HG03097 (cell line): ENCODE results near the gene KRT13.

Experiments used
- ATAC-seq: cut with Tn5 transposase; IDR thresholded peaks from one replicate; pipeline ENCODE4 v1.9.1; 2021; ENCODE audit not compliant: unreplicated experiment, low FRiP score

KRT13 gene

GRCh38 chr17:41500131-41500911 is 5.1 kb downstream of the KRT13 start:
- no peak for ATAC-seq

GRCh38 chr17:41499714-41500113 is 5.7 kb downstream of the KRT13 start:
- ATAC-seq, result no peak

GRCh38 chr17:41498276-41498675 is 7.1 kb downstream of the KRT13 start:
- ATAC-seq, result no peak

DNA sequence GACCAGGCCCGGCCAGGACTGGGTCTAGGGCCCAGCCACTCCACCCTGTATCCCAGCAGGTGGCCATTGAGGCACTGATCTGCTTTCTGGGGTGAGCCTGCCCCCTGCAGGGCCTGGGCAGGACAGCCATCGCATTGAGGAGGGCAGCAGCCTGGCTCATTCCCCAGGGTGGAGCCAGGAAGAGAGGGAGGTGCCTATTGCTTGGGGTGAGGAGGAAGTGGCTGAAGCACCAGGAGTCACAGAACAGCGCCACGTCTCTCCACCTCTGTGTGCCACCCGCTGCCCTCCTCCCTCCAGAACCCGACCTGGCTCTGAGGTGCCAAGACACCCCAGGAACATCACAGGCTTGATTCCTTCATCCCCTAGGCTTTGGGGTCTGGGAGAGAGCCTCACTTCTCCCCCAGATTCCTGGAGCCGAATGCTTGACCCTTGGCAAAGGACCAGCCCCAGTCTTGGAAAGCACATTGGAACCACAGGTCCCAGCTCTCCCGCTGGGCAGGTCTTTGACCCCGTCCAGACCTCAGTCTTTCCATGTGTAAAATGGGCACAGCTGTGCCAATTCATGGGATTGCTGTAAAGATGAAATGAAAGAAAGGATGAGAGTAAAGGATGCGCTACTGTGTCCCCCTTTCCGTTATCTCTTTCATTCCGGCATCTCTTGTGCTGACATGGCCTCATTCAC is 8.5 kb downstream of the KRT13 start:
- ATAC-seq, result peak; percentile 76

- ATAC-seq, result no peak
Measured at GRCh38 chr17:41494524-41494923, 10.9 kb downstream of the KRT13 start.

DNA sequence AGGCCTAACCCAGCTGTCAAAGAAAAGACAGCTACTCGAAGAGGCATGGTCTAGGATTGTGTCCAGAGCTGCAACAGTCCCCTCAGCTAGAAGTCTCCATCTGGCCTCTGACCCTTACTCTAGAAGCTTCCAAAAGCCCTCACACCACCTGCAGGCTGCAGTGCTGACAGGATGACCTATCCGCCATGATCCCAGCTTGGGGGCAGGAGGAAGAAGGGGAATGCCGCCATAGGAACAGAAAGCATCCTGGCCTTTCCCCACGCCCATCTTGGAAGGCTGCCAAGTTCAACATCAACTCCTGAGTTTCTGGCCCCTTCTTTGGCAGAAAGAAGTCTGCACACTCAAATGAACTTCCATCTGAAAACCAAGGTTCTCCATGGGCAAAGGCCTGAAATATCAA is 12.6 kb downstream of the KRT13 start:
- ATAC-seq, result no peak

- no peak for ATAC-seq
Measured at GRCh38 chr17:41492351-41492750, 13.1 kb downstream of the KRT13 start.

- ATAC-seq, result no peak
Measured at GRCh38 chr17:41491476-41491875, 13.9 kb downstream of the KRT13 start.

DNA sequence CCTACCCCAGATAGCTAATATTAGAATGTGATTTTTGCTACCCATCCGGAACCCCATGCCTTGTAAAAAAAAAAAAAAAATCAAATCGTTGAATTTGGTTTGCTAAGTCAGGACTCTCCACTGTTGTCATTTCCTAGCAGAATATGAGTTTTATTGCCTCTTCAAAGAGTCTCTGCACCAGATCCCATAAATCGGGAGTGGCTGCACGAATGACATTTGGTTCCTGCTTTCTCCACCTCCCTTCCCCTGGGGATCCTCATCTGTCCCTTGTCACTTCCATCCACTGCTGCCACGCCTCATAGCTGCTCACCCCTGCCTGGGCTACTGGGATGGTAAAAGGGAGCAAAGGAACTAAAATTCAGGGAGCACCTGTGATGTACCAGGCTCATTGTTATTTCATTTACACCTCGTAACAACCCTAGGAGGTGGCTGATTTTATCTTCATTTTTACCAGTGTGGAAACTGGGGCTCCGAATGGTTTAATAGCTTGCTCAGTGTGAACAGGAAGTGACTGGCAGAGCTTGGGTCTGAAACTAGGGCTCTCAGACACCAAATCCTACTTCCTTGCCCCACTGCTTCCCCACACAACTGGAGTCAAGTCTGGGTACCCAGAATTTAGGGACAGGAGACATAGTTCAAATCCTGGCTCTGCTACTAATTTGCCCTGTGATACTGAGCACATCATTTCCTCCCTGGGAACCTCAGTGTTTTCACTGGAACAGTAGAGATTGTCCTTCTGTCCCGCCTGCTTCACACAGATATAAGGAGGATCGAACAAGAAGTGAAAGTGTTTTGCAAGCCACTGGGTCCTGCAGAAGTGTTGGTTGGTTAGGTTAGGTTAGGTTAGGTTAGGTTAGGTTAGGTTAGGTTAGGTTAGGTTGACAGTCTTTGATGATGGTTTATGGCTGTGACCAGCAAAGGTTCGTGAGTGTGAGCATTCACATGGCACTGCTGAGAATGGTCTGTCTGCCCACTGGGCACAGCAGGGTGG is 15.1 kb downstream of the KRT13 start:
- no peak for ATAC-seq

DNA sequence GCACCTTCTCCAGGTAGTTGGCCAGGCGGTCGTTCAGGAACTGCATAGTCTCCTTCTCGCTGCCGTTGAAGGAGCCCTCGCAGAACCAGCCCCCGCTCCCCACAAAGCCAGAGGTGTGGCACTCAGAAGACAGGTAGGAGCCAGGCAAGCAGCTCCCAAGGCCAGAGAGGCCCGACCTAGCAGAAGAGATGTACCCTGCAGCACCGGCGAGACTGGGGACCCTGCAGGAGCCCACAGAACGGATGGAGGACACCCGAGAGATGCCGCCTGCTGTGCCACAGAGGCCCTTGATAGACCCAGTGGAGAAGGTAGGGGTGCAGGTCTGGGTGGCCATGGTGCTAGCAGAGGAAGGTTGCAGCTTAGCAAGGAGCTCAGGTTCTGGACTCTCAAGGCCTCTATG is 15.9 kb downstream of the KRT13 start, which contains the start of gene KRT36:
TSS of gene KRT36 (minus strand) at position 380 of the 400 bp plus-strand sequence. CDS start at position 334, 46 bp downstream.
- ATAC-seq, result no peak

DNA sequence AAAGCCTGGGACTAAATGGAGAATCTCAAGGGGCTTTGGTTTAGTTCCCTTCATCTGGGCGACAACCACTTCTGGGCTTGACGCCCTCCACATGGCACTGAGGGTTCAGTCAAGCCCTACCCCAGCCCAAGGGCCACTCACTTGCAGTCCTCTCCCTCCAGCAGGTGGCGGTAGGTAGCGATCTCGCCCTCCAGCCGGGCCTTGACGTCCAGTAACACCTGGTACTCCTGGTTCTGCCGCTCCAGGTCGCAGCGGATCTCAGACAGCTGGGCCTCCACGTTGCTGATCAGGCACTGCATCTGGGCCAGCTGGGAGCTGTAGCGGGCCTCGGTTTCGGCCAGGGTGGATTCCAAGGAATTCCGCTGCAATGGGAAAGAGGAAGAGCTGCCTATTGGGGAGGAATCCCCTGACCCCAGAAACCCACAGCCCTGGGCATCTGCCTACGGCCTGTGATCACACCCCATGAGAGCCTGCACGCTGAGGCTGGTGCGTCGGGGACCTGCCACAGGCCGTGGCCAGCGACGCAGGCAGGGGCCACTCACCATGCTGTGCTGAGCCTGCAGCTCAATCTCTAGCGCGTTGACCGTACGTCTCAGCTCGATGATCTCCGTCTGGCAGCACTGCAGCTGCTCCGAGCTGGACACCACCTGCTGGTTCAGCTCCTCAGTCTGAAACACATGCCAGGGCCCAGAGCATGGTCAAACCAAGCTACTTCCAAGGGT is 18.4 kb downstream of the KRT13 start:
- no peak for ATAC-seq

GRCh38 chr17:41486316-41486715 is 19.1 kb downstream of the KRT13 start:
- no peak for ATAC-seq

- ATAC-seq, result no peak
Measured at GRCh38 chr17:41484920-41485904, 20.2 kb downstream of the KRT13 start.

DNA sequence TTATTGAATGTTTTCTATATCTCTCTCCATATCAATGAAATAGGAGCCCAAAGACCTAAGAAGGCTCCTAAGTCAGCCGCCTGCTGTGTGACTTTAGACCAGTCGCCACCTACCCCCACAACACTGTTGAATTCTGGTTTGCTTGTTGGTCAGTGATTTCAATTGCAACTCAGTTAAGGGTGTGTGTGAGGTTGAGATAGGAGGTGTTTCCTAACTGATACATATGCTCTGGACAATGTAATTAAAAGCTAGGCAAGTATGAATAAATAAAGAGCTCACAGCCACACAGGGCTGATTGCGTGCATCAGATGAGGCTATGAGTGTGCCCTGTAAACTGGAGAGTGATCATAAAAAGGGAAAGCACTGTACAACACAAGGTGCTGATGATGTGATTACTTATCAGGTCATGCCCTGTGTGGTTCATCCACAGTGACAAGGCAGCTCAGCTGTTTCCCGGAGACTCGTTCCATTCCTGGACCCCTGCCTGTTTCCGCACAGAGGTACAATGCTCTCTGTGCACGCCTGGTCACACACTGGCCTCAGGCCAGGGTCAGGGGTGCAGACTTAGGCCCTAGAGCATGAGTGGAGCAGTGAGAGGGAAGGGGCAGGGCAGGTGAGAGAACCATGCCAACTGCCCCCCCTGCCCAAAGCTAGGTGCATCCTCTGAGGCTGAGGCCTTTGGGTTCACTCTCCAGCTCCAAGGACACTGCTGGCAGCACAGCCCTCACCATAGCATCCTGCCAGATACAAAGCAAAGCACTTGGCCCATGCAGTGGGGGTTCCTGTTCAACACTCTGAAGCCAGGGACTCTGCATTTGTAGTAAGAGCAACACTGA is 21.2 kb downstream of the KRT13 start:
- ATAC-seq, result no peak

DNA sequence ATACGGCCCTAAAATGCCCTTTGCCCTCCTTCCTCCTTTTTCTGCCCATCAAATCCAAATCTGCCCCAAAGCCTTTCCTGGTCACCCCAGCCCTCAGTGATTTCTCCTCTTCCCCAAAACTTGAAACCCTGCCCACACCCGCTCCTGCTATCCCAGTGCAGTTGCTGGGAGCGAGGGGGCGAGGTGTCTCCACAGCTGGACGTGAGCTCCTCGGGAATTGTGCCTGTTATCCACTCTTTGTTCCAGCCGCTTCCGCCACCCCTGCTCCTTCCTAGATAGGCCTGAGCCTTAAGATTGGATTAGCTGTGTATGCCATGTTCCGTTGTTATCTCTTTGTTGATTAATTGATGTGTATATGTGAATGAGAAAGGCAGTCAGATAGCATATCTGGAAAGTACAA is 21.9 kb downstream of the KRT13 start:
- no peak for ATAC-seq

GRCh38 chr17:41481036-41481435 is 24.4 kb downstream of the KRT13 start, which contains the start of gene KRT35:
Gene KRT35, minus strand, starts transcription at chr17:41481151. Its CDS starts 54 bp downstream, at chr17:41481097.
- no peak for ATAC-seq

GRCh38 chr17:41480581-41480980 is 24.8 kb downstream of the KRT13 start:
- ATAC-seq, result no peak

DNA sequence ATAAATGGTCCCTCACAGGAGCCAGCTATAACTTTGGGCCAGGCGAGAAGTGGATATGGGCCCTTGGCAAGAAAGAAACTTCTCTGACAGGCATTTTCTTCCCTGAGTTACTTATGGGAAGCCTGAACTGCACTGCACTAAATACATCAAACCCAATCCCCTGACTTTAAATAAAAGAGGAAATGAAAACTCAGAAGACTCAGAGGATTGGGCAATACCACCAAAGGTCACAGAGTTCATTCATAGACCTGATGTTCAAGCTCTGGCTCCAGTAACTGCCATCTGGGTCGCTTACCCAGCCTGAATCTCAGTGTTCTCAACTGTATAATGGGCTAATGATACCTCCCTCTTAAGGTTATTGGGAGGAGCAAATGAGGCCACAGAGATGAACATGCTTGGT is 25.3 kb downstream of the KRT13 start:
- ATAC-seq, result no peak
